ENCODE results near the gene NAP1L4. TPM values are rescaled to one million over a fixed set of nuclear protein-coding genes. Genes with fewer than 3 reads are reported as not detected.

NAP1L4 gene
- total and polyA plus RNA-seq, 2 experiments from 2014 or later, result 68.8 to 121 TPM

DNA sequence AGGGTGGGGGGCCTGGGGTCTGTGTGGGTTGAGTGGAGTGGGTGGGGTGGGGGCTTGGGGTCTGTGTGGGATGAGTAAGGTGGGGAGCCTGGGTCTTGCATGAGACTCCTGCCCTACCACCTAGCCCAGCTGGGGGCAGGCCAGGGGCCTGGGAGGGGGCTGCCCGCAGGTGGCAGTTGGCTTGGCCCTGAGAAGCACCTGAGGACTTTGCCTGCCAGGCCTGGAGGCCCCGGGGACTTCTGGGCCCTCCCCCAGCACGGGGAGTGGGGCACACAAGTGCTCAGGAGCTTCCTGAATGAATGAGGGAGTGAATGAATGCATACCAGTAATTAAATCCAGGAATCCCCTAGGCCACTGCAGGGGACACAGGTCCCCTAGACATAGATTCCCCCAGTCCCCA is 69.5 kb downstream of the NAP1L4 start:
- Histone ChIP-seq H3K27ac (no peak overlapping the region), H3K79me2 (ENCODE audit: insufficient read depth) (peaks cover 2% of the 10 kb centered on the region; the same call in 1 of the 2 replicates), H3K9me3 (ENCODE audit: low read depth) (no peaks in the 10 kb centered on the region), H2AFZ (no peak overlapping the region), H3K27me3 (replicated peaks; ENCODE audit: insufficient read depth) (no peaks in the 10 kb centered on the region), H3K9ac (no peak overlapping the region), H4K20me1 (ENCODE audit: insufficient read depth) (no peaks in the 10 kb centered on the region), H3K36me3 (ENCODE audit: low read depth) (no peaks in the 10 kb centered on the region), H3K4me1 (ENCODE audit: insufficient read depth) (no peaks in the 10 kb centered on the region; the same call in 1 of the 2 replicates), H3K4me2 (ENCODE audit: unreplicated experiment) (no peak overlapping the region), H3K4me3 (no peak overlapping the region), H3F3A (ENCODE audit: insufficient read depth) (no peaks in the 10 kb centered on the region), H3K9me2 (ENCODE audit: insufficient read depth) (no peaks in the 10 kb centered on the region)
- DNase-seq, result no peak
- in situ Hi-C loops (cut with MboI), result no loop called here
- WGBS, 2 experiments (ENCODE audit: low coverage in 1 of 2, low lambda C conversion rate in 2 of 2, missing lambda C conversion rate in 2 of 2), result 95 to 100% methylated on average over 3 of the region's 3 CpGs
- TF ChIP-seq EZH2 (IDR thresholded peaks at IDR 0.05; ENCODE audit: insufficient read depth, poor library complexity, severe bottlenecking) (no peak), EZH2phosphoT487 (IDR thresholded peaks at IDR 0.05; ENCODE audit: insufficient read depth, low read depth) (no peak)

- DNase-seq, result no peak
- H3K27ac ChIP-seq, result no peak overlapping the region
- H3K9ac ChIP-seq, result no peak overlapping the region
- H3K4me3 ChIP-seq, result no peak overlapping the region
- no peaks in the 10 kb centered on the region for H4K20me1 ChIP-seq (ENCODE audit: insufficient read depth)
- H3K9me2 ChIP-seq (ENCODE audit: insufficient read depth), result no peaks in the 10 kb centered on the region
- TF ChIP-seq EZH2phosphoT487 (IDR thresholded peaks at IDR 0.05; ENCODE audit: insufficient read depth, low read depth), result no peak
- no peak for TF ChIP-seq EZH2 (IDR thresholded peaks at IDR 0.05; ENCODE audit: insufficient read depth, poor library complexity, severe bottlenecking)
- no peaks in the 10 kb centered on the region for H3K27me3 ChIP-seq (replicated peaks; ENCODE audit: insufficient read depth)
- no peak overlapping the region for H2AFZ ChIP-seq
- no peaks in the 10 kb centered on the region for H3F3A ChIP-seq (ENCODE audit: insufficient read depth)
- no peak overlapping the region for H3K4me2 ChIP-seq (ENCODE audit: unreplicated experiment)
- in situ Hi-C loops (cut with MboI), result no loop called here
- H3K36me3 ChIP-seq (ENCODE audit: low read depth), result no peaks in the 10 kb centered on the region
- no peaks in the 10 kb centered on the region for H3K4me1 ChIP-seq (ENCODE audit: insufficient read depth)
- H3K9me3 ChIP-seq (ENCODE audit: low read depth), result no peaks in the 10 kb centered on the region
- H3K79me2 ChIP-seq (ENCODE audit: insufficient read depth), result no peaks in the 10 kb centered on the region
- WGBS, 2 experiments (ENCODE audit: low coverage in 1 of 2, low lambda C conversion rate in 2 of 2, missing lambda C conversion rate in 2 of 2), result 84 to 85% methylated on average over 22 to 25 of the region's 29 CpGs
Observed at GRCh38 chr11:2921742-2922493, 70.2 kb downstream of the NAP1L4 start.

GRCh38 chr11:2921261-2921660 is 70.9 kb downstream of the NAP1L4 start:
- Histone ChIP-seq H3K9me2 (ENCODE audit: insufficient read depth) (no peaks in the 10 kb centered on the region), H3K27me3 (replicated peaks; ENCODE audit: insufficient read depth) (no peaks in the 10 kb centered on the region), H3K9me3 (ENCODE audit: low read depth) (no peaks in the 10 kb centered on the region), H2AFZ (no peak overlapping the region), H3K36me3 (ENCODE audit: low read depth) (no peaks in the 10 kb centered on the region), H3K27ac (no peak overlapping the region), H3K4me1 (ENCODE audit: insufficient read depth) (no peaks in the 10 kb centered on the region), H4K20me1 (ENCODE audit: insufficient read depth) (no peaks in the 10 kb centered on the region), H3K4me3 (no peak overlapping the region), H3K79me2 (ENCODE audit: insufficient read depth) (no peaks in the 10 kb centered on the region), H3K9ac (no peak overlapping the region), H3F3A (ENCODE audit: insufficient read depth) (no peaks in the 10 kb centered on the region), H3K4me2 (ENCODE audit: unreplicated experiment) (no peak overlapping the region)
- in situ Hi-C loops (cut with MboI), result no loop called here
- TF ChIP-seq EZH2phosphoT487 (IDR thresholded peaks at IDR 0.05; ENCODE audit: insufficient read depth, low read depth) (no peak), EZH2 (IDR thresholded peaks at IDR 0.05; ENCODE audit: insufficient read depth, poor library complexity, severe bottlenecking) (no peak)
- DNase-seq, result no peak
- 89 to 92% methylated on average over 7 to 12 of the region's 16 CpGs for WGBS, 2 experiments (ENCODE audit: low coverage in 1 of 2, low lambda C conversion rate in 2 of 2, missing lambda C conversion rate in 2 of 2)

DNA sequence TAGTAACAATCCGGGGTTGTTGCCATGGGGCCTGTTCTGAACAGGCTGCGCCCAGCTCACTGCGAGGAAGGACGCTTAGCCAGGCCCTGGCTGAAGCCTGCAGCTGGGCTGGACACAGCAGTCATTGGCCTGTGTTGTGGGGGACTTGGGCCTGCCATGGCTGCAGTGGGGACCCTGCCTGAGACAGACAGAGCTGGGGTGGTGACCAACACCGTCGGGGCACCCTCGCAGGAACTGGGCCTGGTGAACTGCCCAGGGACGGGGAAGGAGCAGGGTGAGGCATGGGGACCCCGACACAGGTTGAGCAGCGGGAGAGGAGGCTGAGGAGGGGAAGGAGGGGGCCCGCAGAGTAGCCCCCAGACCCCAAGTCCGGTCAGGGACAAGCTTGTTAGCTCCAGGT is 71.8 kb downstream of the NAP1L4 start:
- H3K4me2 ChIP-seq (ENCODE audit: unreplicated experiment), result no peak overlapping the region
- H3K79me2 ChIP-seq (ENCODE audit: insufficient read depth), result no peaks in the 10 kb centered on the region
- H3K4me3 ChIP-seq, result no peak overlapping the region
- TF ChIP-seq EZH2phosphoT487 (IDR thresholded peaks at IDR 0.05; ENCODE audit: insufficient read depth, low read depth), result no peak
- no peak for TF ChIP-seq EZH2 (IDR thresholded peaks at IDR 0.05; ENCODE audit: insufficient read depth, poor library complexity, severe bottlenecking)
- no peak overlapping the region for H3K9ac ChIP-seq
- H3K27me3 ChIP-seq (replicated peaks; ENCODE audit: insufficient read depth), result no peaks in the 10 kb centered on the region
- in situ Hi-C loops (cut with MboI), result no loop called here
- no peaks in the 10 kb centered on the region for H3K9me3 ChIP-seq (ENCODE audit: low read depth)
- no peaks in the 10 kb centered on the region for H3K4me1 ChIP-seq (ENCODE audit: insufficient read depth)
- no peaks in the 10 kb centered on the region for H3K9me2 ChIP-seq (ENCODE audit: insufficient read depth)
- H3K27ac ChIP-seq, result no peak overlapping the region
- 94% methylated on average over 12 of the region's 12 CpGs for WGBS, 2 experiments (ENCODE audit: low coverage in 1 of 2, low lambda C conversion rate in 2 of 2, missing lambda C conversion rate in 2 of 2)
- H4K20me1 ChIP-seq (ENCODE audit: insufficient read depth), result no peaks in the 10 kb centered on the region
- no peaks in the 10 kb centered on the region for H3F3A ChIP-seq (ENCODE audit: insufficient read depth)
- H2AFZ ChIP-seq, result no peak overlapping the region
- H3K36me3 ChIP-seq (ENCODE audit: low read depth), result no peaks in the 10 kb centered on the region
- no peak for DNase-seq
